PFSK-1 (cell line): ENCODE measurements around the gene SEH1L.

ENCODE experiments used
- FOXP2 ChIP-seq: optimal IDR thresholded peaks from 2 replicates; pipeline ENCODE3; 2011; ENCODE audit warnings: borderline replicate concordance, control low read depth, inconsistent platforms; ENCODE audit not compliant: insufficient read depth; ENCODE audit errors: extremely low read length, extremely low read depth
- POLR2AphosphoS5 ChIP-seq: IDR thresholded peaks from 2 replicates; pipeline ENCODE4 v1.6.1; 2012; ENCODE audit warnings: low read depth, mild to moderate bottlenecking, control low read depth, low read length, moderate library complexity
- SIN3A ChIP-seq: IDR thresholded peaks from 2 replicates; pipeline ENCODE4 v1.6.1; 2012; ENCODE audit warnings: mild to moderate bottlenecking, low read length, moderate library complexity, borderline replicate concordance; ENCODE audit not compliant: insufficient read depth
- TAF1 ChIP-seq: IDR thresholded peaks from 2 replicates; pipeline ENCODE4 v1.6.1; 2012; ENCODE audit warnings: low read length, control low read depth, borderline replicate concordance; ENCODE audit not compliant: insufficient read depth
- TF ChIP-seq, protein P1 (sequence below), 2 experiments: IDR thresholded peaks; 2 replicates each; pipeline versions ENCODE4 v1.6.1 to v1.8.0; 2011 to 2012; ENCODE audit warnings: low read depth in 2 of 2, low read length in 2 of 2, control low read depth in 1 of 2, inconsistent platforms in 1 of 2, mild to moderate bottlenecking in 1 of 2, moderate library complexity in 1 of 2; ENCODE audit not compliant: insufficient read depth in 1 of 2

Gene SEH1L

DNA sequence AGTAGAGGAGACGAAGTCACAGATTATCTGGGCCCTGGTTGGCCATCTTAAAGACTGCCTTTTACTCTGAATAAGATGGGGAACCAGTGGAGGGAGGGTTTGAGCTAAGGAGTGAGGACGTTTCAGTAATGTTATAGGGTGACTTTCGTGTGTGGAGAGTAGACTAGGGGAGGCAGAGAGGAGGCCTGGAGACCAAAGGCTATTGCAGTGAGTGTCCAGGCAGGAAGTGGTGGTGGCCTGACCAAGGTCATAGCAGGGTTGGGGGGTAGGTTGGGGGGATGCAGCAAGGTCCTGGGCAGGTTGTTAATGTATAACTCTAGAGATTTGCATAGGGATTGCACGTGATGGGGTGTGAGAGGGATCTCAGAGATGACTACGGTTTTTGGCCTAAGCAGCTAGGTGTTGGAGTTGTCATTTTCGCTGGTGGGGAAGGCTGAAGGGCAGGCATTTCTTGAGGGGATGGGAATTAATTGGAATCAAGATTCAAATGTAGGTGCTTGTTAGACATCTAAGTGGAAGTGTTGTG, 48.2 kb downstream of the SEH1L start:
- TF ChIP-seq POLR2AphosphoS5 = no peak
- no peak for TF ChIP-seq TAF1
- TF ChIP-seq SIN3A = no peak
- no peak for TF ChIP-seq FOXP2
- TF ChIP-seq, protein P1, sequence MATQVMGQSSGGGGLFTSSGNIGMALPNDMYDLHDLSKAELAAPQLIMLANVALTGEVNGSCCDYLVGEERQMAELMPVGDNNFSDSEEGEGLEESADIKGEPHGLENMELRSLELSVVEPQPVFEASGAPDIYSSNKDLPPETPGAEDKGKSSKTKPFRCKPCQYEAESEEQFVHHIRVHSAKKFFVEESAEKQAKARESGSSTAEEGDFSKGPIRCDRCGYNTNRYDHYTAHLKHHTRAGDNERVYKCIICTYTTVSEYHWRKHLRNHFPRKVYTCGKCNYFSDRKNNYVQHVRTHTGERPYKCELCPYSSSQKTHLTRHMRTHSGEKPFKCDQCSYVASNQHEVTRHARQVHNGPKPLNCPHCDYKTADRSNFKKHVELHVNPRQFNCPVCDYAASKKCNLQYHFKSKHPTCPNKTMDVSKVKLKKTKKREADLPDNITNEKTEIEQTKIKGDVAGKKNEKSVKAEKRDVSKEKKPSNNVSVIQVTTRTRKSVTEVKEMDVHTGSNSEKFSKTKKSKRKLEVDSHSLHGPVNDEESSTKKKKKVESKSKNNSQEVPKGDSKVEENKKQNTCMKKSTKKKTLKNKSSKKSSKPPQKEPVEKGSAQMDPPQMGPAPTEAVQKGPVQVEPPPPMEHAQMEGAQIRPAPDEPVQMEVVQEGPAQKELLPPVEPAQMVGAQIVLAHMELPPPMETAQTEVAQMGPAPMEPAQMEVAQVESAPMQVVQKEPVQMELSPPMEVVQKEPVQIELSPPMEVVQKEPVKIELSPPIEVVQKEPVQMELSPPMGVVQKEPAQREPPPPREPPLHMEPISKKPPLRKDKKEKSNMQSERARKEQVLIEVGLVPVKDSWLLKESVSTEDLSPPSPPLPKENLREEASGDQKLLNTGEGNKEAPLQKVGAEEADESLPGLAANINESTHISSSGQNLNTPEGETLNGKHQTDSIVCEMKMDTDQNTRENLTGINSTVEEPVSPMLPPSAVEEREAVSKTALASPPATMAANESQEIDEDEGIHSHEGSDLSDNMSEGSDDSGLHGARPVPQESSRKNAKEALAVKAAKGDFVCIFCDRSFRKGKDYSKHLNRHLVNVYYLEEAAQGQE (IDR thresholded peaks at IDR 0.05; ENCODE audit: insufficient read depth in 1 of 2, low read depth in 2 of 2, low read length in 2 of 2) = no peak

DNA sequence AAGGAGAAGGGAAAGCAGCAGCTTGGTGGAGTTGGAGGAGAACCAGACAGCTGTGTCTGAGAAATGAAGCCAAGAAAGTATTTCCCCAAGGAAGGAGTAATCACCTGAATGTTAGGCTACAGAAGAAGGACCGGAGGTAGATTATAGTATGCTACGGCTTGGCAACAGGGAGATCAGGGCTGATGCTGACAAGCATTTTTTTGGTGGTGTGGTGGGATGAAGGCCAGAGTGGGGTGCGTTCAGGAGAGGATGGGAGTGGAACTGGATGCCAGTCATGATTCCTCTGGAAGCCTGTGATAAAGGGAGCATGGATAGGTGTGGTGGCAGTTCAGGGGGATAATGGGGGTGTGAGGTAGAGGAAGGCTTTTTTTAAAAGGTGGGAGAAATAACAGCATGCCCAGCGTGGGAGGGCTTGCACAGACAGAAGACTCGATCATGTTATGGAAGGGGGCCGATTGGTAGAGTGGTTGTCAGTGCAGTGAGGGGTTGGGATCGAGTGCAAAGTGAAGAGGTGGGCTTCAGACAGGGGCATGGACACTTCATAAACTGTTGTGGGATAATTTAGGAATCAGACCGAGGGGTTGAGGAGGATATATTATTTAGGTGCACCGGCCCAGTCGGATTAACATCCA, 49.0 kb downstream of the SEH1L start:
- TF ChIP-seq, protein P1 (IDR thresholded peaks at IDR 0.05; ENCODE audit: insufficient read depth in 1 of 2, low read depth in 2 of 2, low read length in 2 of 2) = no peak
- TF ChIP-seq POLR2AphosphoS5 (no peak), TAF1 (no peak), SIN3A (no peak), FOXP2 (no peak)

DNA sequence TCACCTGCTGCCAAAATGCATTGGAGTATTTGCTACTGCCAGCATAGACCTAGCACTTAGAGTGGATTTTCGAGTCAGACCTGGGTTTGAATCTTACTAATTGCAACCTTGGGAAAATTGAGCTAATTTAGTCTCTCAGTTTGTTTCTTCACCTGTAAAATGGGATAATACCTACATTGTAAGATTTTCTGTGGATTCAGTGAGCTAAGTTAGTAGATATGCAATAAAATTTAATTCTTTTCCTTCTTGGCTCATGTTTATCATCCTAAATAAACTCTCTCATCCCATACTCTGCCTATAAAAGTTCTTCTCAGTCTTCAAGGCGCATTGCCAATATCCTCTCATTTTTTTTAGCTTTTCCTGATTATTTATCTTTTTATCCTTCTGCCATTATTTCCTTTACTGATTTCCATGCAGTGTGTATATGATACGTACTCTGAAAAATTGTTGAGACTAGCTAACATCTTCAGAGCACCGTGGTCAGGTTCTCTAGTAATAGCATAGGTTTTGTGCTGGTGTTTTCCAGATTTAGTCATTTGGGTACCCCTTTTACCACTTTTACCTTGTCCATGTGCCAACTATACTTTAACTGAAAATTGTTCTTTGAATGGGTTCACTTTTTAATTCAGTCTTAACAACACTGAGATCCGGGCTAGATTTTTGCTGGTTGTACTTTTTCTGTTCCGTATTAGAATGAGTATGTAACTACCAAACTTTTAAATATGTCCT, 50.7 kb downstream of the SEH1L start:
- TF ChIP-seq POLR2AphosphoS5 (no peak), SIN3A (no peak), TAF1 (no peak), FOXP2 (no peak)
- TF ChIP-seq, protein P1 (IDR thresholded peaks at IDR 0.05; ENCODE audit: insufficient read depth in 1 of 2, low read depth in 2 of 2, low read length in 2 of 2) = no peak

DNA sequence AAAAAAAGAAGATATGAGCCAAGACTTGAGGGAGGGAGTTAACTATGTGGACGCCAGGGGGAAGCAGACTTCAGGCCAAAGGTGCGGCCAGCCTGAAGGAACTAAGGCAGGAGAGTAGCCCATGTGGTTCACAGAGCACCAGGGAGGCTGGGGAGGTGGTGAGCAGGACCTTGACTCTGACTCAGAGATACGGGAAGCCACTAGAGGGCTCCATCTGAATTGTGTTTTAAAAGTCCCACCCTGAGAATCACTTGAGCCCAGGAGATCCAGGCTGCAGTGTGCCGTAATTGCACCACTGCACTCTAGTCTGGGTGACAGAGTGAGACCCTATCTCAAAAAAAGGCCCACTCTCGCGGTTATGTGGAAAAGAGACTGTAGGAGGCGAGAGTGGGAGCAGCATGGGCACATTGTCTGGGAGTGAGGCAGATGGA, 55.7 kb downstream of the SEH1L start:
- TF ChIP-seq, protein P1 (IDR thresholded peaks at IDR 0.05; ENCODE audit: insufficient read depth in 1 of 2, low read depth in 2 of 2, low read length in 2 of 2) = no peak
- TF ChIP-seq SIN3A (no peak), FOXP2 (no peak), TAF1 (no peak), POLR2AphosphoS5 (no peak)
